Measurements from ENCODE around the gene PLXNA2.

The PLXNA2 gene

DNA sequence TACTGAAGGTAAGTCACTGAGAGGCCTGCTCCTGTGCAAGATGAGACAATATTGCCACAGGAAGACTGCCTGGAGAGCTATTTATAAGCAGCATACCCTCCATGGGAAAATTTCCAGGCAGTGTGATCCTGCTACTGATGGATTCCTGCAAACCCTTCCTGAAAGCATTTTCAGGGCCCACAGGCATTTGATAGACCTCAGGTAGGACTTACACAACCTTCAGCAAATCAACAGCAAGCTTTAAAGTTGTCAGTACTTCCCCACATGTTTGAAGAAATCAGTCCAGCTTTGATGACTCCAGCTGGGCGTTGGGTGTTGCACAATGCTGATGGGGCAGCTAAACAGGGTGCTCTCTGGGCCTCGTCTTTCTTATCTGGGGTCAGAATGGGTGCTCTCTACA lies 108.8 kb downstream of the PLXNA2 start:
- no peak for DNase-seq

- DNase-seq, result no peak
Observed at GRCh38 chr1:208134491-208134890, 109.7 kb downstream of the PLXNA2 start.

- no peak for DNase-seq
Observed at GRCh38 chr1:208133355-208133754, 110.8 kb downstream of the PLXNA2 start.

- peak in 3 of 4 experiments; percentile 6 to 20 (median 10) for DNase-seq
Observed at GRCh38 chr1:208132287-208132882, 111.8 kb downstream of the PLXNA2 start.

GRCh38 chr1:208131621-208132286 lies 112.4 kb downstream of the PLXNA2 start:
- DNase-seq, result no peak

- DNase-seq, result no peak
Observed at GRCh38 chr1:208129487-208129886, 114.7 kb downstream of the PLXNA2 start.

GRCh38 chr1:208129060-208129459 lies 115.1 kb downstream of the PLXNA2 start:
- DNase-seq, result no peak

GRCh38 chr1:208127792-208128529 lies 116.2 kb downstream of the PLXNA2 start:
- DNase-seq, result no peak

DNA sequence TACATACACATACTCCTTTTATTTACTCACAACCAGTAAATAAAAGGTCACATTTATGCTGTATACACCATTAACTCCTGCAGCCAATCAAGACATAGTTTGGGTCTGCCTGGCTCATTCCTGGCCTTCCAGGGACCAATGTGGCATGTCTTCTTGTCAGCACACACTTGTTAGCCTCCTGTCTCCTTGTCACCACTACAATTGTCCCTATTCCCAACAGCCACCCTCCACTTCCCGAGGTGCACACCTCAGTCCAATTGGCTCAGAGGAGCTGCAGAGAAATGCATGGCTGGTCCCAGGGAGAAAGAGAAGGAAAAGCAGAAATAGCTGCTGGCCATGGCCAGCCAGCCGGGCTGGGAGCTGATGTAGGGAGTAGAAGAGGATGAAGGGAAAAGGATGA lies 116.9 kb downstream of the PLXNA2 start:
- DNase-seq, result no peak

GRCh38 chr1:208126108-208126507 lies 118.1 kb downstream of the PLXNA2 start:
- DNase-seq, result no peak

GRCh38 chr1:208122612-208123358 lies 121.4 kb downstream of the PLXNA2 start:
- no peak for DNase-seq

GRCh38 chr1:208121813-208122364 lies 122.3 kb downstream of the PLXNA2 start:
- DNase-seq, result no peak

- no peak for DNase-seq
Observed at GRCh38 chr1:208120431-208120790, 123.8 kb downstream of the PLXNA2 start.

- no peak for DNase-seq
Observed at GRCh38 chr1:208118841-208119606, 125.2 kb downstream of the PLXNA2 start.

- no peak for DNase-seq
Observed at GRCh38 chr1:208118306-208118705, 125.9 kb downstream of the PLXNA2 start.

DNA sequence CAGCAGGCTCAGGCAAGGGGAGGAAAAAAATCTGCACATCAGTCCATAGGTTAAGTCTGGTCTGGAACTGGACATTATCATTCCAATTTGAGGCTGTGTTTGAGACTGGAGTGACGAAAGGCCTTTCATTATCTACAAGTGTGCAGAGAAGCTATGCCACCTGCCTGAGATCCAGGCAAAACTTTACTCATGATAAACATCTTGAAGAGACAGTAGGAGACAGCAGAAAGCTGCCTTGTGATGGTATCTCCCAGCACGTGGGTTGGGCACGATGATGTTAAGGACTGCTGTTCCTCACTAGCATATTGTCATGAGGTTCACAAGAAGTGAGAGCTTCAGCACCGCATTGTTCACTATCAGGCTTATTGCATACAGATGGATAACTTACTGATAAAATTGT lies 126.4 kb downstream of the PLXNA2 start:
- no peak for DNase-seq

- DNase-seq, result no peak
Observed at GRCh38 chr1:208117409-208117808, 126.8 kb downstream of the PLXNA2 start.

DNA sequence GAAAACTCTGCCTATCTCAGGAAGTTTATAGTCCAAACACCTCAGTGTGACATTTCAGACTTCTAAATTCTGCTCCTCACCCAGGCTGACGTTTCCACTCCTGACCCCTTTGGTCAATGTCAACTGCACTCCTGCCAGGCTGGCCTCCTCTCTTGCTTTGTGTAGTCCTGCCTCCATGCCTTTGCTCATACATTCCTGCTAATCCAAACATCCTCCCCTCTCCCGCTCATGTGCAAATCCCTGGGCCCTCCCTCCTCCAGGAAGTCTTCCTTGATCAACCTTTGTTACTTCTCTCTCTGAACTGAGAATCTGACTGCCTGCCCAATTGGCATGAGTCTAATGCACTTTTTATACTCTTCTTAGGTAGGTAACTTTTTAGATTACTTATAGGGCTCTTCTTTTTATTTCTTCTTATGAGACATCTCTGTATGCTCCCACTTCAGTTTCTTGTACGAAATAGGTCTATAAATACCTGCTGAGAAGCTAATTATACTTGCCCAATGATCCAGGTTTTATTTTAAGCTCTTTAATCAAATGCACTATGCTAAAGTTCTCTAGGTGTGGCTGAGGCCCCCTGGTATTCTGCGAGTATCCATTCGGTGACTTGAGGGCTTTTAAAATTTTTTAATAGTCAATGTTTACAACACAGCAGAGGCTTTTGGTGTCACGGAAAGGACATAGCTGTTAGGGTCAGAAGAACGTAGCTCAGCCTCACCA lies 128.1 kb downstream of the PLXNA2 start:
- no peak for DNase-seq

DNA sequence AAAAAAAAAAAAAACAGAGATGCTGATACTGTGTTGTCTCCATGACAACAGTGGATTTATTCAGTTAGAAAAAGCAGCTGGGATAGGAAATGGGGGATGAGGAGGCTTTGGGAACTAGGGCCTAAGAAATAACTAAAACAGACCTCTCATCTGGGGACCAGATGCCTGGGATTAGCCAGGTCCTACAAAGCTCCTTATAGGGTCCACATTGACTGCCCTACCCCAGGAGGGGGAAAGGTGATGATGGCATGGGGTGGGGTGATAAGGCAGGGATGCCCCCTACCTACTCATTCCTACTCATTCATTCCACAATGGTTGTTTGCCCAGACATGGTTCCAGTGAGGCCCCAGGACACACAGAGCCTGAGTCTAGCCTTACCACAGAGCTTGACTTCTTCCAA lies 131.2 kb downstream of the PLXNA2 start:
- no peak for DNase-seq

DNA sequence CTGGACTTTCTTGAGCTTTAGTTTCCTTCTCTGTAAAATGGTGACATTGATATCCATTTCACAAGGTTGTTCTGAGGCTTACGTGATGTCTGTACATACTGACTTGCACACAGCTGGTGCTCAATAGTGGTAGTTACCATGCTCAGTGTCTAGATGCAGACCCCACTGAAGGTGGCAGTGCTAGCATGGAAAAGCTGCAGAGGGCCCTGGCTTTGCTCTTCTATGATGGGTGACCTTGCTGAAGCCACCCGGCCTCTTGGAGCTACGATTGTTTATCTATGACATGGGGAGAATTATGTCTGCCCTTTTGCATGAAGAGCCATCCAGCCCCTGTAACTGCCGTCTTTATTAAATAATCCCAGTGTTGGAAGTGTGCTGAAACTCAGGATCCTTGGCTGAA lies 131.8 kb downstream of the PLXNA2 start:
- no peak for DNase-seq

DNA sequence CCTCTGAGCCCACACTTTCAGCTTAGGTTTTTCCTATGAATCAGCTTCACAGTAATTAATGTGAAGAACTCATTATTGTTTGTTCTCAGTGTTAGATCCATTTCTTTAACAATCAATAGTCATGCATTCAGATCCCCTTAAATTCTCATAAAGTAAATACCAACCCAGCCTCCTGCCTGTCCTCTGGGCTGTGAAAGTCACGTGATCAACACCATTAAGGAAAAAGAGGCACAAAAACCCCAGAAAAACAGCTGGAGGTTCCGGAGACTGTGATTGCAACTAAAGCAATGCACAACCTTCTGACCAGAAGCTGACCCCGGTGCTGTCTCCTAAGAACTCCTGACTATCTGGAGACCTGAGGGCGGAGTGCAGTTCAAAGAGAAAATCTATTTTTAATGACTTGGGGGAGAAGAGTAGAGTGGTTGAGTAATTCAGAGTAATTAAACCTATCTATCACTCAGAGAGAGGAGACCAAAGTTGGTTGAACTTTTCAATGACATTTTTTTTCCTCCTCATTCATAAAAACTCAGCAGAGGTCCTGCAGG lies 132.5 kb downstream of the PLXNA2 start:
- DNase-seq, result no peak
